Colonic mucosa (tissue), 4 donors: ENCODE measurements around the gene SRGAP1. TPM values are rescaled to one million over a fixed set of nuclear protein-coding genes. Genes with fewer than 3 reads are reported as not detected.

Source experiments
- DNase-seq: peaks from one replicate; pipeline ENCODE4 v3.0.0-alpha.2; 2020
- H3K27ac ChIP-seq: fragments of 200-600 bp; one replicate; pipeline ENCODE4 v1.8.0; 2021
- H3K27me3 ChIP-seq: fragments of 200-600 bp; one replicate; pipeline ENCODE4 v1.8.0; 2021
- H3K36me3 ChIP-seq: fragments of 200-600 bp; one replicate; pipeline ENCODE4 v1.8.0; 2021
- H3K4me1 ChIP-seq: fragments of 200-600 bp; one replicate; pipeline ENCODE4 v1.8.0; 2021; ENCODE audit warnings: mild to moderate bottlenecking
- H3K4me3 ChIP-seq: fragments of 200-600 bp; one replicate; pipeline ENCODE4 v1.8.0; 2021
- H3K9ac ChIP-seq, 2 donors: one replicate each; pipeline ENCODE4 v1.7.0; 2013; ENCODE audit warnings: control low read depth in 2 of 2, low read depth in 2 of 2, low read length in 2 of 2
- H3K9me3 ChIP-seq: fragments of 200-600 bp; one replicate; pipeline ENCODE4 v1.8.0; 2021
- intact Hi-C: fragments of 100-400 bp; cut with DNase I; formaldehyde crosslinking; loops from one replicate; pipeline ENCODE4 v1.14.1; 2022
- total RNA-seq, 2 donors: library from RNA; stranded (reverse); fragmentation: NEBNext Ultra II Directional in 1 of 2; extraction: Animal tissue kit (Norgen Biotek cat#: 25700) in 1 of 2; gene quantifications; one replicate each; pipeline ENCODE4 v1.2.1, GENCODE V29; 2021
- TF ChIP-seq, protein P1 (sequence below): fragments of 200-600 bp; IDR thresholded peaks from one replicate; pipeline ENCODE4 v1.8.0; 2022; ENCODE audit warnings: antibody characterized with exemption, mild to moderate bottlenecking
- donor health status: healthy.
- donor health status: DM: no; HTN: no; CAD: no.
- donor health status: DM: no; HTN: no; CAD: no.

The SRGAP1 gene
- total RNA-seq, 2 donors from 2014 or later = 8.7 to 9.8 TPM

GRCh38 chr12:64203775-64204174, 359.3 kb downstream of the SRGAP1 start:
- DNase-seq = no peak
- no peak overlapping the region for H3K27ac ChIP-seq
- intact Hi-C loops = no loop called here
- H3K27me3 ChIP-seq = no peaks in the 10 kb centered on the region
- H3K4me3 ChIP-seq = no peak overlapping the region
- TF ChIP-seq, protein P1, sequence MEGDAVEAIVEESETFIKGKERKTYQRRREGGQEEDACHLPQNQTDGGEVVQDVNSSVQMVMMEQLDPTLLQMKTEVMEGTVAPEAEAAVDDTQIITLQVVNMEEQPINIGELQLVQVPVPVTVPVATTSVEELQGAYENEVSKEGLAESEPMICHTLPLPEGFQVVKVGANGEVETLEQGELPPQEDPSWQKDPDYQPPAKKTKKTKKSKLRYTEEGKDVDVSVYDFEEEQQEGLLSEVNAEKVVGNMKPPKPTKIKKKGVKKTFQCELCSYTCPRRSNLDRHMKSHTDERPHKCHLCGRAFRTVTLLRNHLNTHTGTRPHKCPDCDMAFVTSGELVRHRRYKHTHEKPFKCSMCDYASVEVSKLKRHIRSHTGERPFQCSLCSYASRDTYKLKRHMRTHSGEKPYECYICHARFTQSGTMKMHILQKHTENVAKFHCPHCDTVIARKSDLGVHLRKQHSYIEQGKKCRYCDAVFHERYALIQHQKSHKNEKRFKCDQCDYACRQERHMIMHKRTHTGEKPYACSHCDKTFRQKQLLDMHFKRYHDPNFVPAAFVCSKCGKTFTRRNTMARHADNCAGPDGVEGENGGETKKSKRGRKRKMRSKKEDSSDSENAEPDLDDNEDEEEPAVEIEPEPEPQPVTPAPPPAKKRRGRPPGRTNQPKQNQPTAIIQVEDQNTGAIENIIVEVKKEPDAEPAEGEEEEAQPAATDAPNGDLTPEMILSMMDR = no peak
- no peaks in the 10 kb centered on the region for H3K36me3 ChIP-seq
- no peaks in the 10 kb centered on the region for H3K4me1 ChIP-seq
- H3K9ac ChIP-seq = no peak overlapping the region
- no peaks in the 10 kb centered on the region for H3K9me3 ChIP-seq

DNA sequence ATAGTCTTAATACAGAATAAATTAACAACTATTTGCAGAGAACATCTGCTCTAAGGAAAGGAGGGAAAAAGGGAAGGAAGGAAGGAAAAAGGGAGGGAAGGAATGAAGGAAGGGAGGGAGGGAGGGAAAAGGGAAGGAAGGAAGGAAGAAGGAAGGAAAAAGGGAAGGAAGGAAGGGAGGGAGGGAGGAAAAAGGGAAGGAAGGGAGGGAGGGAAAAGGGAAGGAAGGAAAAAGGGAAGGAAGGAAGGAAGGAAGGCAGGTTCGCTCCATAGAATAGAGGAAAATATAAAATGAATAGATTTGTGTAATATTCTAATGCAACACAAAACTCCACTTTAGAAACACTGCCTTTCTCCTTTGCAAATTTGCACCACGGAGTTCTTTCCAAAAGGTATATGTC, 361.0 kb downstream of the SRGAP1 start:
- TF ChIP-seq, protein P1 = no peak
- Histone ChIP-seq H3K27me3 (no peaks in the 10 kb centered on the region), H3K36me3 (no peaks in the 10 kb centered on the region), H3K4me1 (no peaks in the 10 kb centered on the region), H3K27ac (no peak overlapping the region), H3K9me3 (no peaks in the 10 kb centered on the region), H3K4me3 (no peak overlapping the region), H3K9ac (no peak overlapping the region)
- DNase-seq = no peak
- intact Hi-C loops = no loop called here

DNA sequence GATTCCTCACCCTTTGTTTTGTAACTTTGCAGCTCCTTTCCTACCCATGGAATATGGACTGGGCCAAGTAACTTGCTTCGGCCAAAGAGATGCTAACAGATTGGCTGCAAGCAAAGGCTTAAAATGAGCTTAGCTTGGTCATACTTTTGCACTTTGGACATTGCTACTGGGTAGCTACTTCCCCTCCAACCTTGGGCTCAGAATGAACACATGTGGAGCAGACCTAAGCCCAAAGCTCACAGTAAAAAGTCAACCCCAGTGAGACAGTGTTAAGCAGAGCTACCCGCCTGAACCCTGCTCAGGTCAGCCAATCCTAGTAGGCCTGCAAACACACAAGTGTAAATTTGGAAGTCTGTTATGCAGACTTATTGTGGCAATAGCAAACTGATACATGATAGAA, 363.0 kb downstream of the SRGAP1 start:
- no peaks in the 10 kb centered on the region for H3K27me3 ChIP-seq
- H3K4me3 ChIP-seq = no peak overlapping the region
- no peak overlapping the region for H3K27ac ChIP-seq
- no peaks in the 10 kb centered on the region for H3K36me3 ChIP-seq
- TF ChIP-seq, protein P1 = no peak
- H3K4me1 ChIP-seq = no peaks in the 10 kb centered on the region
- no peaks in the 10 kb centered on the region for H3K9me3 ChIP-seq
- DNase-seq = no peak
- H3K9ac ChIP-seq = no peak overlapping the region
- intact Hi-C loops = no loop called here

Other genes with a start within 250 kb of the SRGAP1 start
- 1 to 10 TPM; 1.3 to 1.9 TPM for gene DPY19L2, start 176.2 kb upstream of the SRGAP1 start, total RNA-seq
- 10 to 100 TPM; 11.2 to 15.0 TPM for gene RXYLT1, start 64.8 kb upstream of the SRGAP1 start, total RNA-seq